ENCODE measurements around the gene VSNL1. TPM values are rescaled to one million over a fixed set of nuclear protein-coding genes. Genes with fewer than 3 reads are reported as not detected.

Gene VSNL1
- polyA plus RNA-seq, 1 experiment, result 0.86 TPM

DNA sequence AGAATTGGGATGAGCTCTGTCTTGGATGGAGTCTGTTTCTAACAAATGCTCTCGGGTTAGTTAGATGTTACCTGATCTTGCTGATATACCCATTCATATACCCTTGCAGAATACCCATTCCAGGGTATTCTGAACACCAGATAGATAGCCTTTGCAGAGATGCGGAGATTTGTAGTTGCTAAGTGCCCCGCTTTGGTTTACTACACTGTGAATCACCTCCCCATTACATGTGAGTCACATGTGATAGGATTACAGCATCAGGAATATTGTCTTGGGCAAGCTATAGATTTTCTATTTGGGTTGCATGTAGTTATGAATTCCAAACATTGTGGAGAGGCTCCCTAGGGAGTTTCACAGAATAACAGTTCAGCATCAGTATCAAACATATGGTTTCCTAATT is 3.8 kb downstream of the VSNL1 start:
- TF ChIP-seq, protein P1, sequence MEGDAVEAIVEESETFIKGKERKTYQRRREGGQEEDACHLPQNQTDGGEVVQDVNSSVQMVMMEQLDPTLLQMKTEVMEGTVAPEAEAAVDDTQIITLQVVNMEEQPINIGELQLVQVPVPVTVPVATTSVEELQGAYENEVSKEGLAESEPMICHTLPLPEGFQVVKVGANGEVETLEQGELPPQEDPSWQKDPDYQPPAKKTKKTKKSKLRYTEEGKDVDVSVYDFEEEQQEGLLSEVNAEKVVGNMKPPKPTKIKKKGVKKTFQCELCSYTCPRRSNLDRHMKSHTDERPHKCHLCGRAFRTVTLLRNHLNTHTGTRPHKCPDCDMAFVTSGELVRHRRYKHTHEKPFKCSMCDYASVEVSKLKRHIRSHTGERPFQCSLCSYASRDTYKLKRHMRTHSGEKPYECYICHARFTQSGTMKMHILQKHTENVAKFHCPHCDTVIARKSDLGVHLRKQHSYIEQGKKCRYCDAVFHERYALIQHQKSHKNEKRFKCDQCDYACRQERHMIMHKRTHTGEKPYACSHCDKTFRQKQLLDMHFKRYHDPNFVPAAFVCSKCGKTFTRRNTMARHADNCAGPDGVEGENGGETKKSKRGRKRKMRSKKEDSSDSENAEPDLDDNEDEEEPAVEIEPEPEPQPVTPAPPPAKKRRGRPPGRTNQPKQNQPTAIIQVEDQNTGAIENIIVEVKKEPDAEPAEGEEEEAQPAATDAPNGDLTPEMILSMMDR (IDR thresholded peaks at IDR 0.05; ENCODE audit: low read depth, low read length), result no peak
- ChIA-PET CTCF (interaction anchor here (1.2 kb wide), 1 partner anchor 126 kb away, joined by 5 read pairs; no protein-coding TSS in a partner anchor), POLR2A (no interaction called here)
- no peak for DNase-seq (ENCODE audit: low read depth, low spot score)
- peaks cover 14% of the 10 kb centered on the region for H3K27me3 ChIP-seq (ENCODE audit: control insufficient read depth, insufficient read depth, low read length)
- H3K9me3 ChIP-seq (ENCODE audit: control insufficient read depth, insufficient read depth, low read length), result no peaks in the 10 kb centered on the region
- no peak overlapping the region for H3K27ac ChIP-seq (ENCODE audit: low read depth, low read length)
- no peak overlapping the region for H3K4me3 ChIP-seq (ENCODE audit: low read depth, low read length)

DNA sequence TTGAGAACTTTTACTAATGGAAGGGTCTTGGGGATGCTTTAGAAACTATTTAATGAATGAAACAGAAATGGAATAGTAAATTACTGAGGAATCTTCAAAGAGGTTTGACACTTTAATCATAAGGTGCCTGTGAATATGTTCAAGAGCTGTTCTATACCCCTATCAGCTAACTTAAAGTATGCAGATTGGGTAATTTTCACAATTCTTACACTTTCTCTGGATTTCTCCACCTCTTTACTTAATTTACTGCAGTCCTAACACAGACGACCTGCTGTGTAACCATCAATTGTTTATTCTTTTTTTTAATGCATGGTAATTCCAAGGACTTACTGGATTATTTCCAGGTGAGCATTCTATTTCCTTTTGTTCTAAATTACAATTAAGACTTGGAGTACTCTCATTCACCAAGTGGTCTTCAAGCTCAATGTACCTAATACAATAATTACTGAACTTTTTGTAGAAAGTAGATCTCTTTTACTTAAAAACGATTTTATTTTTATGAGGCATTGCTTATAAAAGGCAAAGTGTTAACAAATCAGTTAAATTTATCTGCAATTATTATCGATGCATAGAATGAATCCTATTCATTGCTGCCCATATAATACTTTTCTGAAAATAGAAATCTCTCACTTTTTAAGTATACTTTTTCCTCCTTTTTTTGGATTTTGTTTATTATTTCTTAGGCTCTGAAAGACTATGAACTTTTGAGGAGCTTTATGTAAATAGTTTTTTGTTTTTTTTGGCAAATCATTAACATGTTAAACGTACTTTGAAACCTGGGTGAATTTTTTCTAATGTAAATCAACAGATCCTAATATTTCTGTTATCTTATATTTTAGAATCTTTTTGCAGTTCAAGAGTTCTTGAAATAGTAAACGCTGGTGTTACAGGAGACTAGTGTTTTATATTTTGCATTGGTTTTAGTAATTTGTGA is 5.5 kb downstream of the VSNL1 start:
- ChIA-PET POLR2A (no interaction called here), CTCF (no interaction called here)
- peaks cover 14% of the 10 kb centered on the region for H3K27me3 ChIP-seq (ENCODE audit: control insufficient read depth, insufficient read depth, low read length)
- no peak for DNase-seq (ENCODE audit: low read depth, low spot score)
- no peaks in the 10 kb centered on the region for H3K9me3 ChIP-seq (ENCODE audit: control insufficient read depth, insufficient read depth, low read length)
- no peak overlapping the region for H3K27ac ChIP-seq (ENCODE audit: low read depth, low read length)
- H3K4me3 ChIP-seq (ENCODE audit: low read depth, low read length), result no peak overlapping the region
- TF ChIP-seq, protein P1 (IDR thresholded peaks at IDR 0.05; ENCODE audit: low read depth, low read length), result no peak

DNA sequence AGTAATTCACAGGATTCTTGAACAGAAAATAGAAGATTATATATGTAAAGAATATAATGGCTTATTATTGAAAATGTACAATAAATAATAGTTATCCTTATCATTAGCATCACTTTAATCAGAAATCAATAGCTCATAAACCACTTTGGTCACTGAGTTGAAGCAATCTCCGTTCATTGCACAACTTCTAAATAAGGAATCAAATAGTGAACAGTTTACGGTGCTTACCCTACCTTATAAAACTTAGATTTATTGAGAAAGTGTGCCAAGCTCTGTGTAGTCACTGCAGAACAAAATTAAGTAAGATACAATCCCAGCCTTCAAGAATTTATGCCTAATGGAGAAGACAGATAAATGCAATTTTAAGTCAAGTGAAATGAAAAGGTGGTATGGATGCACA is 6.7 kb downstream of the VSNL1 start:
- no peak for DNase-seq (ENCODE audit: low read depth, low spot score)
- H3K4me3 ChIP-seq (ENCODE audit: low read depth, low read length), result no peak overlapping the region
- ChIA-PET POLR2A (no interaction called here), CTCF (interaction anchor here (1.3 kb wide), 1 partner anchor 99 kb away, joined by 3 read pairs; no protein-coding TSS in a partner anchor)
- no peak overlapping the region for H3K27ac ChIP-seq (ENCODE audit: low read depth, low read length)
- TF ChIP-seq, protein P1 (IDR thresholded peaks at IDR 0.05; ENCODE audit: low read depth, low read length), result no peak
- no peaks in the 10 kb centered on the region for H3K9me3 ChIP-seq (ENCODE audit: control insufficient read depth, insufficient read depth, low read length)
- peaks cover 9% of the 10 kb centered on the region for H3K27me3 ChIP-seq (ENCODE audit: control insufficient read depth, insufficient read depth, low read length)

DNA sequence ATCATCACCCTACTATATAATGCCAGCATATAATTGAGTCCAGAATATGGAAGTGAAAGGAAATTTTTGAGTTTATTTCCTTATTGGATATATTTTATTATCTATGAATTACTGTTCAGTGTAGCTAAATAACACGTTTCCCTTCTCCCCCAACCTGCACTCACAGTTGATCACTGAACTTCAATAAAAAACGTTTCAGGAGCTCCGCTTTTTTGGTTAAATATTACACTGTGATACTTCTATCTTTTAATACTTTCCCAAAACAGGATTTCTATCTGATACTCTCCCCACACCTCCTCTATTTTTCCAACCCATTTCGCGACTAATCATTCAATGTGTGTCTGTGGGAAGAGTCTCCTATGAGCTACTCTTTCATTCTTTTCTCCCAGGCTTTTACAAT is 7.2 kb downstream of the VSNL1 start:
- no peak for DNase-seq (ENCODE audit: low read depth, low spot score)
- TF ChIP-seq, protein P1 (IDR thresholded peaks at IDR 0.05; ENCODE audit: low read depth, low read length), result no peak
- Histone ChIP-seq H3K27ac (ENCODE audit: low read depth, low read length) (no peak overlapping the region), H3K4me3 (ENCODE audit: low read depth, low read length) (no peak overlapping the region), H3K27me3 (ENCODE audit: control insufficient read depth, insufficient read depth, low read length) (peaks cover 5% of the 10 kb centered on the region), H3K9me3 (ENCODE audit: control insufficient read depth, insufficient read depth, low read length) (no peaks in the 10 kb centered on the region)
- POLR2A ChIA-PET, result no interaction called here
- CTCF ChIA-PET, result interaction anchor here (1.3 kb wide), 1 partner anchor 98 kb away, joined by 3 read pairs; no protein-coding TSS in a partner anchor

DNA sequence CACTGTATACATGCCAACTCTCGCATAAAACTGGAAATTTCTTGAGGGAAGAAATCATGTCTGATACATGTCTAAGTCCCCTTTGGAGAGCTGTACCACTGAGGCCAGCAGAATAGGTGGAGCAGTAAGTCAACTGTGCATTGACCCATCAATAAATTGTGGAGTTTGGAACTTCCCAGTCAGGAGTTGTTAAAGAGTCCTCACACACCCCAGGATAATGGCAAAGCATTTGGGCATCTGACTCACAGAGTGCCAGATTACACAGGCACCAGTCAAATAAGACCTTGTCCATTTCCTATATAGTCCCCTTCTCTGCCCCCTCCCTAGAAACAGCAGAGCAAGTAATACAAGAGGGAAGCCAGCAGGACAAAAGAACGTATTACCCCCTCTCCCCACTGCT is 10.4 kb downstream of the VSNL1 start:
- no peak overlapping the region for H3K4me3 ChIP-seq (ENCODE audit: low read depth, low read length)
- H3K27me3 ChIP-seq (ENCODE audit: control insufficient read depth, insufficient read depth, low read length), result no peaks in the 10 kb centered on the region
- no peak overlapping the region for H3K27ac ChIP-seq (ENCODE audit: low read depth, low read length)
- DNase-seq (ENCODE audit: low read depth, low spot score), result no peak
- no peaks in the 10 kb centered on the region for H3K9me3 ChIP-seq (ENCODE audit: control insufficient read depth, insufficient read depth, low read length)
- POLR2A ChIA-PET, result no interaction called here
- CTCF ChIA-PET, result no interaction called here
- TF ChIP-seq, protein P1 (IDR thresholded peaks at IDR 0.05; ENCODE audit: low read depth, low read length), result no peak

All from AG04450 (cell line).